Thoracic aorta (tissue), 2 donors: Measurements from ENCODE around the gene VAMP7. TPM values are rescaled to one million over a fixed set of nuclear protein-coding genes. Genes with fewer than 3 reads are reported as not detected.
"Not testable (repeated sequence)": the region's sequence is repeated elsewhere in the genome, so short reads cannot be mapped to it uniquely, and the experiment has no call there.

Experiments
- ATAC-seq: fragments of 150-250 bp; one replicate; pipeline ENCODE4 v1.8.0; 2017; ENCODE audit warnings: low read depth; ENCODE audit not compliant: insufficient number of reproducible peaks, low FRiP score
- DNase-seq: peaks from one replicate; pipeline ENCODE4 v3.0.0-alpha.2; 2020; ENCODE audit warnings: low spot score
- H3K27ac ChIP-seq, 2 donors: fragments of 200-600 bp; sonication (generic); 1 replicate in 1 of 2; 2 replicates in 1 of 2; pipeline ENCODE4 v1.5.1; 2016; ENCODE audit warnings: mild to moderate bottlenecking in 2 of 2, moderate library complexity in 2 of 2
- H3K27me3 ChIP-seq: fragments of 200-600 bp; sonication (generic); replicated peaks from 2 replicates; pipeline ENCODE4 v1.6.0; 2016; ENCODE audit warnings: mild to moderate bottlenecking; ENCODE audit not compliant: insufficient read depth
- H3K36me3 ChIP-seq: fragments of 200-600 bp; sonication (generic); one replicate; pipeline ENCODE4 v1.5.1; 2016
- H3K4me1 ChIP-seq, 2 donors: fragments of 200-600 bp; sonication (generic); 1 replicate in 1 of 2; 2 replicates in 1 of 2; pipeline versions ENCODE4 v1.5.1 to v1.6.0; 2016; ENCODE audit warnings: low read depth in 2 of 2, mild to moderate bottlenecking in 1 of 2; ENCODE audit not compliant: control insufficient read depth in 1 of 2
- H3K4me3 ChIP-seq: fragments of 200-600 bp; sonication (generic); 2 replicates; pipeline ENCODE4 v1.5.1; 2016; ENCODE audit warnings: mild to moderate bottlenecking
- H3K9me3 ChIP-seq: fragments of 200-600 bp; sonication (generic); 2 replicates; pipeline ENCODE4 v1.5.1; 2016
- CTCF ChIP-seq: fragments of 200-600 bp; sonication (generic); IDR thresholded peaks from one replicate; pipeline ENCODE4 v1.5.1; 2019; ENCODE audit warnings: antibody characterized with exemption
- total RNA-seq, 2 donors: library from RNA; depleted of rRNA; stranded (reverse); fragments of >200 nt; gene quantifications; one replicate each; pipeline versions ENCODE4 v1.1.0 to v1.2.3, GENCODE V29; 2016

VAMP7 gene
- total RNA-seq, 2 donors from 2014 or later: 29.2 to 35.6 TPM

- DNase-seq (no peak), ATAC-seq (no peak)
- Histone ChIP-seq H3K36me3 (no peaks in the 10 kb centered on the region), H3K9me3 (no peaks in the 10 kb centered on the region), H3K4me3 (no peak overlapping the region), H3K27me3 (no peaks in the 10 kb centered on the region), H3K4me1 (no peaks in the 10 kb centered on the region), H3K27ac (no peak overlapping the region)
- TF ChIP-seq CTCF: no peak
Measured at GRCh38 chrX:155967653-155968325, 86.6 kb downstream of the VAMP7 start.

GRCh38 chrX:155968326-155968661 is 87.1 kb downstream of the VAMP7 start:
- TF ChIP-seq CTCF: no peak
- H3K27ac ChIP-seq: no peak overlapping the region
- H3K4me3 ChIP-seq: no peak overlapping the region
- no peaks in the 10 kb centered on the region for H3K9me3 ChIP-seq
- H3K36me3 ChIP-seq: no peaks in the 10 kb centered on the region
- H3K27me3 ChIP-seq: no peaks in the 10 kb centered on the region
- H3K4me1 ChIP-seq: no peaks in the 10 kb centered on the region
- DNase-seq (no peak), ATAC-seq (no peak)

GRCh38 chrX:155968791-155969190 is 87.6 kb downstream of the VAMP7 start:
- no peak for TF ChIP-seq CTCF
- Histone ChIP-seq H3K36me3 (no peaks in the 10 kb centered on the region), H3K27ac (no peak overlapping the region), H3K4me1 (no peaks in the 10 kb centered on the region), H3K9me3 (no peaks in the 10 kb centered on the region), H3K27me3 (no peaks in the 10 kb centered on the region), H3K4me3 (no peak overlapping the region)
- no peak for DNase-seq
- ATAC-seq: no peak

- not testable (repeated sequence) for H3K36me3 ChIP-seq, H3K4me1 ChIP-seq, DNase-seq, H3K27ac ChIP-seq, H3K9me3 ChIP-seq, H3K27me3 ChIP-seq, H3K4me3 ChIP-seq, ATAC-seq
Measured at GRCh38 chrX:155971658-155972057, 90.5 kb downstream of the VAMP7 start.

- not testable (repeated sequence) for H3K4me3 ChIP-seq, H3K4me1 ChIP-seq, H3K36me3 ChIP-seq, H3K27ac ChIP-seq, DNase-seq, ATAC-seq, H3K27me3 ChIP-seq, H3K9me3 ChIP-seq
Measured at GRCh38 chrX:155972241-155972640, 91.1 kb downstream of the VAMP7 start.

- DNase-seq (no peak), ATAC-seq (no peak)
- Histone ChIP-seq H3K27ac (no peak overlapping the region), H3K4me3 (no peak overlapping the region), H3K9me3 (no peaks in the 10 kb centered on the region), H3K36me3 (no peaks in the 10 kb centered on the region), H3K27me3 (no peaks in the 10 kb centered on the region), H3K4me1 (no peaks in the 10 kb centered on the region)
- no peak for TF ChIP-seq CTCF
Measured at GRCh38 chrX:155983326-155983725, 102.2 kb downstream of the VAMP7 start.
